Stimulated activated CD8-positive, alpha-beta memory T cell treated with anti-CD3 and anti-CD28 coated beads, Interleukin-4, amount 100 ng/mL, for 4 hours (primary cell): ENCODE measurements around the gene ID4.

ENCODE experiments used
- DNase-seq, 2 donors: peaks; one replicate each; pipeline ENCODE4 v3.0.0-alpha.2; 2020; ENCODE audit warnings: low read depth in 2 of 2, low spot score in 1 of 2

ID4 gene, protein sequence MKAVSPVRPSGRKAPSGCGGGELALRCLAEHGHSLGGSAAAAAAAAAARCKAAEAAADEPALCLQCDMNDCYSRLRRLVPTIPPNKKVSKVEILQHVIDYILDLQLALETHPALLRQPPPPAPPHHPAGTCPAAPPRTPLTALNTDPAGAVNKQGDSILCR

DNA sequence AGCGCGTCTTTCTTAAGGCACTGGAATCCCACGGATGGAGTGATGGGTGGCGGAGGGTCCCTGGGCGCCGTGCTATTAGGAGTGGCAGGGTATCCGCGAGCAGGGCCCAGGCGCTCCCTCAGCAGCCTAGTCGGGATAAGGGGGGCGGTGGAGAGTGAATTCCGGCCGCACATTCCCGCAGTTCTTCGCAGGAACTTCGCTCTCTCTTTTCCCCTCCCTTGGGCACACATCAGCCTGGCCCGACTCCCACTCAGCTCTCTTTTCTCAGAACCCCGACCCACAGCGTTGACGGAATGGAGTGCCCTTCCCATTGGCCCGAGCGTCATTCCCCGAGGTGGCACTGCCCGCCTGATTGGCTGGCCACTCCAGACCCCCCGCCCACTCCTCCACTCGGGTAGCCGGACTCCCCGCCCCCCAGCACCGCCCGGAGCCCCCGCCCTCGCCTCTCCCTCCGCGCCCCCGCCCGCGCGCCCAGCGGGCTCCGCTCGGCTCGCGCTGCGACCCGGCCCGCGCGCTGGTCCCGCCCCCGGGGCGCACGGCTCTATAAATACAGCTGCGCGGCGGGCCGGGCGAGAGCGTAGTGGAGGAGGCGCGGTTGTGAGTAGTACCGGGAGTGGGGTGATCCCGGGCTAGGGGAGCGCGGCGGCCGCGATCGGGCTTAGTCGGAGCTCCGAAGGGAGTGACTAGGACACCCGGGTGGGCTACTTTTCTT lies at the start of gene ID4:
ID4 (plus strand) TSS at position 572 of the 712 bp plus-strand sequence. CDS start 385 bp downstream, outside the sequence.
- DNase-seq, result no peak

DNA sequence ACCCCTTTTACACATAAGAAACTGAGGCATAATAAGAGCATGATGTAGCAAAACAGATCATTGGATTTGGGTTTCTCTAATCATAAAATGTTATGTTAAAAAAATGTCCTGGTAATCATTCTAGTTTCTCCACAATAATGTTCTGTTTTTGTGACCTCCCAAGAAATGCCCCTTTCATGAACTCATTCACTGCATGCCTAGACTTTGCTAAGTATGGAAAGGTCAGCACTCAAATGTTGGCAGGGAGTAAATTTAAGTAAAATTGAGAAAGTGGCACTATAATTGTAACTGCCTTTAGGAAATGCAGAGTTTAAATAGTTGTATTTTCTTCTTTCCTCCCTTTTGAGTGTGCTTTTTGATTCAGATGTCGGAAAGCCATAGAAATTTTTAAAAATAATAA lies 48.5 kb upstream of the ID4 start:
- no peak for DNase-seq

GRCh38 chr6:19789100-19789803 lies 47.9 kb upstream of the ID4 start:
- no peak for DNase-seq

- no peak for DNase-seq
These were observed 45.9 kb upstream of the ID4 start for GRCh38 chr6:19791267-19791666.

- DNase-seq, result no peak
These were observed 42.0 kb upstream of the ID4 start for GRCh38 chr6:19795211-19795610.

- no peak for DNase-seq
These were observed 40.7 kb upstream of the ID4 start for GRCh38 chr6:19796452-19796851.

GRCh38 chr6:19798362-19798761 lies 38.8 kb upstream of the ID4 start:
- no peak for DNase-seq

GRCh38 chr6:19802656-19803055 lies 34.5 kb upstream of the ID4 start:
- no peak for DNase-seq

DNA sequence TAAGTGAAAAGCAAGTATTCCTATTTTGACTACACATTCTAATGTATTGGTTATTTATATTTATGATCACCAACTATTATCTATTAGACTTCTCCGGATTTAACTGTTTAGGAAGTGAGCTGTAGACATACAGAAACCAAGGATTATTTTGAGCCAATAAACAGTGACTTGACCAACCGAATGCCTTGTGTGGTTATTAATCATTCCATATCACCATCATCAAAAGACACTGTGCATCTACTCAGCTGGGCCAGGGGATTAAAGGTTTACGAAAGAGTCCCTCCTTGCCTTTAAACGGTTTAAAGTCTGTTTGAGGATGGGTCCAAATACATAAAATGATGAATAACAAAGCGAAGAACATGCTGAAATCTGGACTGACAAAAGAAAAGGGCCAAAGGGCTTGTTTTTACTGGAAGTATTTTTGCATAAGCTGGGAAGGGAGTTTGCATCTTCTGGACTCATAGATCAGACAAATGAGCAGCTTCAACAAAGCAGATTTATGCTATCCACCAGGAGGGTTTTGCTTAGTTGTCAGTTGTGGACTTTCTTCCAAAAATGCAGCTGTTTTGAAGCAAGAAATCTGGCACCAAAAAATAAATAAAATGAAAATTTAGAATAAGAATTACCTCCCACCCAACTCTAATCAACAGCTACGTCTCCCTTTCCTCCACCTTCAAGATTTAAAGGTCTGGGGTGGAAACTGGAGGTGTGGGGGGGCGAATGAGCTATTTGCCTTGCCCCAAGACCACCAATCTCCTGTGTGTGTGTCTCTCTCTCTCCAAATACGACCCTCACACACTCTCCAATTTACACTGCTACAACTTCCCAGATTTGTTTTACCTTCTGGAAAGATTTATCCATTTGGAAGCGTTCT lies 33.6 kb upstream of the ID4 start:
- DNase-seq, result no peak

GRCh38 chr6:19804205-19805128 lies 32.7 kb upstream of the ID4 start:
- DNase-seq, result peak; percentile 0 to 1

DNA sequence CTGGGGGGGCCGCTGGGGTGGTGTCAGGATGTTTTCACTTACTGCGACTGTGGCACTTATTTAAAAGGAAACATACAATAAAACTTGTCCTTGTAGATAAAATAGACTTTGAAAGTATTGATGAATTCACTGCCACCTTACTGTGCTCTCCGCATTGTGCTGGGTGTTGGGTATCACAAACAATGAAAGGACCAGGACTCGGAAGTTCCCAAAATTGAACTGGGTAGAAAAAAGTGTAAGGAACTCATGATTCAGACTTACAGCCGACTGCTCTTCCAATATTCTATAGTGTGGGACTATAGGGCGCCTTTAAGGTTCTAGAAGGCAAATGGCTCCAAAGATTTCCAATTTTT lies 32.1 kb upstream of the ID4 start:
- DNase-seq, result no peak

- DNase-seq, result no peak
These were observed 30.2 kb upstream of the ID4 start for GRCh38 chr6:19806971-19807396.

- DNase-seq, result no peak
These were observed 25.6 kb upstream of the ID4 start for GRCh38 chr6:19811397-19812079.

GRCh38 chr6:19812512-19813119 lies 24.6 kb upstream of the ID4 start:
- no peak for DNase-seq

- DNase-seq, result no peak
These were observed 18.4 kb upstream of the ID4 start for GRCh38 chr6:19818805-19819204.

- no peak for DNase-seq
These were observed 12.9 kb upstream of the ID4 start for GRCh38 chr6:19824058-19824807.

DNA sequence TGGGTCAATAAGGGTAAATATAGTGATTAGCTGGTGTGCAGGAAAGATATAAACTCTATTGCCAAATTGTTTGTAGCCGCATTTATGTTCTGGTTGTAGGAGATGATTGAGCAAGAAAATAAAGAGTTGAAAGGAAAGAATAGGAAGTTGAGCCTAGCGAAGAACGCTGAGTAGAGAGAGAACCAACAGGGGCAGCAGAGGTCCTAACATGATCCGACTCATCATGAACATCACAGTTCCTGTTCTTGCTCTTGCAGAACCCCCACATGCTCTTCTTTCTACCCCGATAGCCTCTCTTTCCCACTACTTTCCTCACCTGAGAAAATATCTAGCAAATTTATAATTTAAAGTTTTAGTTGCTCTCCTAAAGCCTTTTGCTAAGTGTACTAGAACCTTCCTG lies 9.9 kb upstream of the ID4 start:
- DNase-seq, result no peak

DNA sequence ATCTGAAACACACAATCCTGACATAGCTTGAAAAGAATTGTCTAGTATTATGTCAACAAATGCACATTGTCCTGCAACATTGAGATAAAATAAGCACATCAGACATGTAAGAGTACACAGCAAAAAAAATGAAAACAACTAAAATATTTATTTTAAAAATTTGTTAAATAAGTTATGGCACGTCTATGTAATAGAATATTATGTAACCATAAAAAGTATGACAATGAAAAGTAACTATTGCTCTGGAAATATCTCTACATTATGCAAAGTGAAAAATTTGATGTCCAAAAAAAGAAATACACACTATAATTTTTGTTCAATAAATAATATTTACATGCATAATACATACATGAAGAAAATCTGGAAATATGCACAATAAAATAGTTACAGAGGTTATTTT lies 9.3 kb upstream of the ID4 start:
- DNase-seq, result no peak

DNA sequence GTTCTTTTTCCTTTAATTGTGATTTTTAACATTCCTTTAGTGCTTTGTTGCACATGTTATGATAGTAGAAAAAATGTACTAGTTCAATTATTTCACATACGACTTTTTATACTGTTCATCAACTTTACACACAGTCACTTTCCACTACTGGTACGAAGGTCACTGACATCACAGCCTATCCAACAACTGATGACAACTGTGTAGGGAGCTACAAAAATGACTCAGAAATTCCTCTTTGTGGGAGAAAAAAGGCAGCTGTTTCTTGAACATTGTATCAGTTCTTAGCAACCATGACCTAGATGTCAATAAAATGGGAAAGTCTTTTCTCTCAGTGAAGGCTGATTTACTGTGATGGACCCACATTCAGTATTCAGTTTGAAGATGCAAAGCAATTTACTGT lies 7.0 kb upstream of the ID4 start:
- DNase-seq, result no peak
